Activated naive CD4-positive, alpha-beta T cell treated with anti-CD3 and anti-CD28 coated beads, Interleukin-2, amount 50 U/mL, for 72 hours (primary cell): ENCODE measurements around the gene GATAD2A. TPM values are rescaled to one million over a fixed set of nuclear protein-coding genes. Genes with fewer than 3 reads are reported as not detected.
A peak's percentile ranks its signal among the peaks of the same experiment; 100 is the strongest.
"Not testable (repeated sequence)": the region's sequence is repeated elsewhere in the genome, so short reads cannot be mapped to it uniquely, and the experiment has no call there.

ENCODE experiments used
- ATAC-seq, 2 donors: fragments of 150-1000 bp; cut with Tn5 transposase; 2 replicates each; pipeline ENCODE4 v1.10.0; 2021; ENCODE audit warnings: mild to moderate bottlenecking in 2 of 2, moderate library complexity in 2 of 2
- DNase-seq, 2 donors: peaks; one replicate each; pipeline ENCODE4 v3.0.0; 2021 to 2022; ENCODE audit warnings: low spot score in 2 of 2
- H3K27ac Mint-ChIP-seq, 2 donors: one replicate each; pipeline ENCODE4 v1.8.0; 2022; ENCODE audit warnings: mild to moderate bottlenecking in 2 of 2, mixed read lengths in 2 of 2
- H3K36me3 Mint-ChIP-seq, 2 donors: one replicate each; pipeline ENCODE4 v1.8.0; 2022; ENCODE audit warnings: mixed read lengths in 2 of 2
- H3K9me3 Mint-ChIP-seq, 2 donors: one replicate each; pipeline ENCODE4 v1.8.0; 2022; ENCODE audit warnings: mixed read lengths in 2 of 2
- total RNA-seq, 2 donors: library from RNA; stranded (reverse); gene quantifications; one replicate each; pipeline ENCODE4 v1.2.3, GENCODE V29; 2022

GATAD2A gene
- total RNA-seq, 2 donors from 2014 or later: 122 to 134 TPM

DNA sequence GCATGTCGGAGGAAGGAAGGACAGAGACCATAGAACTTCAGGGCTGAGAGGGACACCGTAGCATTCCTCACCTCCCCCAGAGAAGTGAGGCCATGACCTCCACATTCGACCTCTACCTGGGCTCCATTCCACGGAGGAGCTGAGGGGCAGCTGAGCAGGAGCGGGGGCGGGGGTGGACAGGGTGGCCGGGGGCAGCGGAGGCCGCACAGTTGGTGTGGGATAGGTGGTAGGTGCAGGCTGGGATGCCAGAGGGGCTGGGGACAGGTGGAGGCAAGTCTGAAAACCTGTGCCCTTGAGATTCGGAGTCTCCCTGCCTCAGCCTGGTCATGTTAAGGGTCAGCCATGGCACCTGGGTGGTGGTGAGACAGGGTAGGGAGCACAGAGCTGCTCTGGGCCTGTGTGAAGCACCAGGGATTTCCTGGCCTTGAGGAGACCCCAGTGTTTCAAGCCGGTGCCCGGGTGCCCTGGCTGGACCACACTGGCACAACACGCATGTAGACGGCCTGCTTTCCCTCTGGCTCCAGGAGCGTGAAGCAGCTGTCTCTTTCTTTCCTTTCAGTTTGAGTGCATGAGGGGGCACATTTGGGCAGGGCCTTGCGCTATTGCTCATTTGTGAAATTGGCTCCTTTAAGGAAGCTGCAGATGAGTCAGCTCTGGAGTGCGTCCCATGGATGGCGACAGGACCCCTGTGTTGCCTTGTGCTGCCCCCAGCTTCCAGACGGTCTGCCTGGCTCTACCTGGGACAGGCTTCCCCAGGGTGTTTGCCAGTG is 58.1 kb downstream of the GATAD2A start:
- peaks cover 38 to 44% of the 10 kb centered on the region in 2 donors for H3K36me3 Mint-ChIP-seq
- no peak for ATAC-seq
- no peak for DNase-seq
- peak overlapping the region; percentile 93 to 97 for H3K27ac Mint-ChIP-seq
- peaks cover 13 to 26% of the 10 kb centered on the region in 2 donors for H3K9me3 Mint-ChIP-seq

DNA sequence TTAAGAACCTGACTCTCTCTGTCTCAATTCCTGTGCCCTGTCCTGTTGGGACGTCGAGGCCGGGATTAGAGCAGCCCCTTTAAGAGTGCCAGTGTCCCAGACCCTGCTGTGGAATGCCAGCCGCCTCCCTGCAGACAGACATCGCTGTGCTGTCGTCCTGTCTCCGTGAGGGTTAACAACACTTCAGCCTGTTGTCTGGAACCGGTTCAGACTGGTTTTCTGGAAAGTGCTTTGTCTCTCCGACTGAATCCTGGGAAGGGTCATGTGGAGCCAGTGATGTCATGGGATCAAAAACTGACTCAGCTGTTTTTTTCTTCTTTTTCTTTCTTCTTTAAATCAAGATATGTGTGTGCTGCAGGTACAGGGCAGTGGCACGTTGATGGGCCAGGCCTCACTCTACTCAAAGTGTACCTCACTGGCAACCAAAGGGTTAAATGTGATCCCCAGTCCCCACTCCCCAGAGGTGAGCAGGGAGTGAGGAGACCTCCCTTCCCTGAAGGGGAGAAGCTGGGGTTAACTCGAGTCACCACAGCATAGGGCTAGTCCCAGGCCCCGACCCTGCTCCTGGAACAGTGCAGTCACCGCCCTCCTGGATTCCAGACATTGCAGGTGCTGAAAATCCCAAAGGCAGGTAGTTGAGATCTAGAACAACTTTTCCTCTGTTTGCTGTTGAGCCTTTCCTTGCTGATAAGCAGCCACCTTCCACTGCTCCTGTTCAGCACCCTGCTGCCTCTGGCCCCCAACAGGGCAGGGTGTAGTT is 59.0 kb downstream of the GATAD2A start:
- no peak for ATAC-seq
- Mint-ChIP-seq H3K36me3 (peaks cover 41 to 54% of the 10 kb centered on the region in 2 donors), H3K27ac (peak overlapping the region; percentile 21 to 88), H3K9me3 (peaks cover 15 to 30% of the 10 kb centered on the region in 2 donors)
- DNase-seq: no peak

DNA sequence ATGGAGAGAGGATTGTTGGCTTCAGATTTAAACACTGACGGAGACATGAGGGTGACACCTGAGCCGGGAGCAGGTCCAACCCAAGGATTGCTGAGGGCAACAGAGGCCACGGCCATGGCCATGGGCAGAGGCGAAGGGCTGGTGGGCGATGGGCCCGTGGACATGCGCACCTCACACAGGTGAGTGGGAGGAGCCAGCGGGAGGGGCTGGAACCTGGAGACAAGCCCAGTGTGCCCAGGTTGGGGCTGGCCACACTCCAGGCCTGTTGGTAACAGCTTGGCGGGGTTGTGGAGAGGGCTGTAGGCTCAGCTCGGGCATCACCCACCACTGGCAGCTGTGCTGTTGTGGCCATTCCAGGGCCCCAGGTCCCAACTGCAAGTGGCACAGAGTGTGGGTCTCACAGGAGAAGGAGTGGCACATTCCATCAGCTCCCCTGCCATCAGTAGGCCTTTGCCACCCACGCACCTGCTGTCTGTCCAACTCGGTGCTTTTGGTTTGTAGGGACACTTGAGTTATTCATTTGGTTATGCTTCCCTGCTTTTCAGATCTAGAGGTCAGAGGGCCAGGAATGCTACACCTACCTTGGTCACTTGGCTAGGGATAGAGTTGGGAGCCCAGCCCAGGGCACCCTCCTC is 60.1 kb downstream of the GATAD2A start:
- Mint-ChIP-seq H3K36me3 (peaks cover 41 to 58% of the 10 kb centered on the region in 2 donors), H3K9me3 (peaks cover 15 to 30% of the 10 kb centered on the region in 2 donors), H3K27ac (peak overlapping the region in 1 of 2 donors; percentile 88)
- ATAC-seq (no peak), DNase-seq (no peak)

DNA sequence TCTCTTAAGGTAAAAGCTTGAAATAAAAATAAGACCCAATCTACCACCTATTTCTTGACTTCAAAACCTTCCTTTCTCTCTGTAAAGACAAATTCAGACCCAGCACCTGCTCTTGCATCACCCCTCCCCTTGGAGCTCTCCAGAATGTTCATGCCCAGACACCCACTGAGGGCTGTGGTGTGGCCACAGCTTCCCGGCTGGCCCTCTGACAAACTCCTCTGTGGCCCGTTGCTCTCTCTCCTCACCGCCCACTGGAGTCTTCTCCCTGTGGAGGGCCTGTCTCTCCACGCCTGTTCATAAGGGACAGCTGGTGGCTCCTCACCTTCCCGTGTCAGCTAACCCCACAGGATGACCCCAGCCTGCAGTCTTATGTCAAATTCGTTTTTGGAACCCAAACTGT is 60.7 kb downstream of the GATAD2A start:
- ATAC-seq (no peak), DNase-seq (no peak)
- Mint-ChIP-seq H3K9me3 (peaks cover 15 to 30% of the 10 kb centered on the region in 2 donors), H3K36me3 (peaks cover 41 to 58% of the 10 kb centered on the region in 2 donors), H3K27ac (peak overlapping the region in 1 of 2 donors; percentile 66)

DNA sequence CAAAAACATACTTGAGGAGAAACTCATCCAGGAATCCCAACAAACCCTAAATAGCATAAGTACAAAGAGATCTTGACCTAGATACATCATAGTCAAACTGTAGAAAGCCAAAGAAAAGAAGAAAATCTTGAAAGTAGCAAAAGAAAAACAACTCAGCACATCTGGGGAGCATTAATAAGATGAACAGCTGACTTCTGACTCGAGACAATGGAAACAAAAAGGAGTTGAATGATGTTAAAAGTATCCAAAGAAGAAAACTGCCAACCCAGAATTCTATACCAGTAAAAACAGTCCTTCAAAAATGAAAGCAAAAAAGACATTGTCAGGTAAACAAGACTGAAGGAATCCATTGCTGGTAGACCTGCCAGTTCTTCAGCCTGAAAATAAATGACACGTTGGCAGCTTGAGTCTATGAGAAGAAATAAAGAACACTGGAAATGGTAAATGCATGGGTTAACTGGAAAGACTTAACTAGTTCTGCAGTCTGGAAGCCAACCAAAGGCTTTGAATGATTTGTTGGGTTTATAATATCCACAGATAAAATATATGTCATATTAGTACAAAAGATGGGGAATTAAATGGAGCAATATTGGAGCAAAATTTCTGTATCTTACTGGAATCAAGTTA is 63.1 kb downstream of the GATAD2A start:
- peaks cover 41 to 58% of the 10 kb centered on the region in 2 donors for H3K36me3 Mint-ChIP-seq
- DNase-seq (no peak), ATAC-seq (no peak)
- peaks cover 15 to 30% of the 10 kb centered on the region in 2 donors for H3K9me3 Mint-ChIP-seq
- H3K27ac Mint-ChIP-seq: peak overlapping the region; percentile 29 to 58

DNA sequence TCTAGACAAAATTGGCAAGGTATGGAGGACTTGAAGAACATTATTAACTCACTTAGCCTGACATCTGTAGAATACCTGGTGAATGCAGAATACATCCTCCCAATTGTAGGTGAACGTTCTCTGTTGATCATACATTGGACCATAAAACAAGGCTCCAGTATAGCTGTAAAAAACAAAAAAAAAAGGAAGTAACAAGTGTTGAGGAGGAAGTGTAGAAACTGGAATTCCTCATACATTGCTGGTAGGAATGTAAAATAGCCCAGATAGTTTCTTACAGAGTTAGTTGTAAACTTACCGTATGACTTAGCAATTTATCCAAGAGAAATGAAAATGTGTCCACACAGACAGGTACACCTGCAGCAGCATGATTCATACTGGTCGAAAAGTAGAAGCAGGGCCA is 65.1 kb downstream of the GATAD2A start:
- peaks cover 15 to 25% of the 10 kb centered on the region in 2 donors for H3K9me3 Mint-ChIP-seq
- no peak for ATAC-seq
- H3K36me3 Mint-ChIP-seq: peaks cover 36 to 44% of the 10 kb centered on the region in 2 donors
- H3K27ac Mint-ChIP-seq: peak overlapping the region in 1 of 2 donors; percentile 42
- DNase-seq: no peak

DNA sequence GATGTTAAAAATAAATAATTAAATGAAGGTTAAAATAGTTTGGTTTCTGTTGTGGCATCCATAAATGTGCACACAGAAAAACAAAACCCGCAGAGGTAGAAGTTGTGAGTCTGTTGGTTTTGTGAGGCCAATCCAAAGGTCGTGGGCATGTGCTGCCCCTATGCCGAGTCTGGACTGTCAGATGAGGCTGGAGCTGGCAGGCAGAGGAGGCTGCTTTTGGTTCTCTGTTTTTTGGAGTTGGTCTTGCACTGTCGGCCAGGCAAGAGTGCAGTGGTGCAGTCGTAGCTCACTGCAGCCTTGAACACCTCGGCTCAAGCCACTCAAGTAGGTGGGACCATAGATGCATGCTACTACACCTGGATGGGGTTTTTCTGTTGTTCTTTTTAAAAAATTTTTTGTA is 66.2 kb downstream of the GATAD2A start:
- Mint-ChIP-seq H3K9me3 (peaks cover 15 to 16% of the 10 kb centered on the region in 2 donors), H3K27ac (peak overlapping the region in 1 of 2 donors; percentile 57), H3K36me3 (peaks cover 26 to 33% of the 10 kb centered on the region in 2 donors)
- ATAC-seq: no peak
- no peak for DNase-seq

DNA sequence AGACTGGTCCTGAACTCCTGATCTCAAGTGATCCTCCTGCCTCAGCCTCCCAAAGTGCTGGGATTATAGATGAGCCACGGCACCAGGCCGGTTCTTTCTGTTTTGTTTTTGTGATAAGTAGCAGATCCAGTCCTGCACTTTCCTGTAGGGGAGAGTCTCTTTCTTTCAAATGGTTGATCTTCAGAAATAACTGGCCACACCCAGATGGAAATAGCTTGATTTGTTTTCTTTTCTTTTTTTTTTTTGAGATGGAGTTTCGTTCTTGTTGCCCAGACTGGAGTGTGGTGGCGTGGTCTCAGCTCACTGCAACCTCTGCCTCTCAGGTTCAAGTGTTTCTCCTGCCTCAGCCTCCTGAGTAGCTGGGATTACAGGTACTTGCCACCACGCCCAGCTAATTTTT is 66.6 kb downstream of the GATAD2A start:
- H3K36me3 Mint-ChIP-seq: peaks cover 21 to 28% of the 10 kb centered on the region in 2 donors
- ATAC-seq: not testable (repeated sequence)

DNA sequence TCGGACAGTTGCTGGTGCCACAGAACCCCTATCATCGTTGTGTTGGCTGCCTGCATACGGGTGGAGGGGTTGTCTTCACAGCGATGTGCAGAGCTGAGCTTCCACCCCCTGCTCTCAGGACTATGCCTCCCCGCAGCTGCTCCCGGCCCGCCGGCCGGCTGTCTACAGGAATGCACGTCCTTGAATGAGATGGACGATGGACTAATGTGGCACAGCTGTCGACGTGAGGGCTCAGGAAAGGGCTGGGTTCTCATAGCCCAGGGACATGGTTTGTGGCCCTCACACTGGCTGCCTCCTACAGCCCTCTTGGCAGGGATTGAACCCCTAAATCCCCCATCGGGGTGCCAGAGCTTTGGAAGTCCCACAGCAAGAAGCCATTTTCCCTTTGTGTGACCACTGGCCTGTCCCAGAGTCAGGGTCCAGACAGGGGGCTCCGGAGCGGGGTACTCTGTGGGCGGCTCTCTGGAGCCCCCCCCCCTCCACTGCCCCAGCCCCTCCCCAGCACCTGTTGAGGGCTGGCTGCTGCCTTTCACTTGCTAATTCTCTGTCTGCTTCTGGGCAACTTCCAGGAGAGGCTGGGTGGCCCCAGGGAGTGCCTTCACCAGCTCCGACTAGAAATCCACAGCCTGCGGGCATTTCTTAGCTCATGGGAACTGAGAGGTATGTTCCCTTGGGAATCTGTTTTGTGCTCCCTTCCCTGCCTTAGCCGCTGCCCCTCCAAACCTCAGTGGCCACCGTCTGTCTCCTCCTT is 69.7 kb downstream of the GATAD2A start:
- H3K27ac Mint-ChIP-seq: peak overlapping the region; percentile 81 to 97
- peaks cover 0 to 4% of the 10 kb centered on the region in 2 donors for H3K36me3 Mint-ChIP-seq

More for the DNA sequence above, 66.6 kb downstream of the GATAD2A start:
- Mint-ChIP-seq H3K9me3 (peaks cover 15 to 16% of the 10 kb centered on the region in 2 donors), H3K27ac (peak overlapping the region; percentile 57 to 72)
- DNase-seq: not testable (repeated sequence)

DNA sequence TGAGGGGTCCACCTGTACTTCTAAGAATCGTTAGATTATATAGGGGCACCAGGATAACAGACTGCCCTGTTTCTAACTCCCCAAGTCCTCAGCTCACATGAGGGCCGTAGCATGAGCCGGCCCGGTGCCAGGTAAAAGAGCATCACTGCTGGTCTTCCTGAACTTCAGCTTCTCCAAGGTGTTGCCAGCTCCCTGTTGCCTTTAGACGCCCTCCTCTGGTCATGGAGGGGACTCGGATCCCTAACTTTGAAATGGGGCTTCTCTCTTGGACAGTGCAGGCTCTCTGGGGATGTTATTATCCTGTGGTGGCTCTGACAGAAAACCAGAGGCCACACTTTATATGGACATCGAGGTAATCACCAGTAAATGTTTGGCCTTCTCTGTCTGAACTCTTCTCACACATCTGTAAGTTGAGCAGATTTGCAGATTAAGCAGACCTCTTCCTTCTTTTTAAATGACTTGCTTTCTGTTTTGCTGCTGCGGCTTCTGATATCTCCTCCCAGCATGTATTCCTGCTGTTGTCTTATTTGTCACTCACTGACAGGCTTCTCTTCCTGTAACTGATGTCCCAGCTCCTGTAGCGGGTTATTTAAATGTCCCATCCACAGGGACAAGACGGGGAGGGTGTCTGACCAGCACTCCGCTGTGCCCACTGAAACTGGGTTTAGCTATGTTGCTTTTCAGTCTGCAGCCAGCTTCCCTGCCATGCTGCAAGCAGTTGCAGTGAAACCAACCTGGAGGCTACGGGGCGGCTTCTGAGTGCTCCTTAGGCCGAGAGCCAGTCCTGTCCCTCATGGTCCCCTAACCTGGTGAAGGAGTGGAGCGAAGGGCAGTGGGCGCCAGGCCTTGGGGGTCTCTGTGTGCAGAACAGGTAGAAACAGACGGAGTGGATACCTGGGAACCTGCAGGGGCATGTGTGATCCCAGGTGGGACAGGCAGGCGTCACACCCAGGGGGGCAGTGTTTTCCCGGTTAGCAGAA is 70.7 kb downstream of the GATAD2A start:
- no peak for ATAC-seq
- DNase-seq: no peak
- Mint-ChIP-seq H3K36me3 (peaks cover 0 to 4% of the 10 kb centered on the region in 2 donors), H3K27ac (peak overlapping the region; percentile 81 to 97), H3K9me3 (no peaks in the 10 kb centered on the region)

More for the DNA sequence above, 69.7 kb downstream of the GATAD2A start:
- no peak for DNase-seq
- ATAC-seq: no peak
- no peaks in the 10 kb centered on the region for H3K9me3 Mint-ChIP-seq

DNA sequence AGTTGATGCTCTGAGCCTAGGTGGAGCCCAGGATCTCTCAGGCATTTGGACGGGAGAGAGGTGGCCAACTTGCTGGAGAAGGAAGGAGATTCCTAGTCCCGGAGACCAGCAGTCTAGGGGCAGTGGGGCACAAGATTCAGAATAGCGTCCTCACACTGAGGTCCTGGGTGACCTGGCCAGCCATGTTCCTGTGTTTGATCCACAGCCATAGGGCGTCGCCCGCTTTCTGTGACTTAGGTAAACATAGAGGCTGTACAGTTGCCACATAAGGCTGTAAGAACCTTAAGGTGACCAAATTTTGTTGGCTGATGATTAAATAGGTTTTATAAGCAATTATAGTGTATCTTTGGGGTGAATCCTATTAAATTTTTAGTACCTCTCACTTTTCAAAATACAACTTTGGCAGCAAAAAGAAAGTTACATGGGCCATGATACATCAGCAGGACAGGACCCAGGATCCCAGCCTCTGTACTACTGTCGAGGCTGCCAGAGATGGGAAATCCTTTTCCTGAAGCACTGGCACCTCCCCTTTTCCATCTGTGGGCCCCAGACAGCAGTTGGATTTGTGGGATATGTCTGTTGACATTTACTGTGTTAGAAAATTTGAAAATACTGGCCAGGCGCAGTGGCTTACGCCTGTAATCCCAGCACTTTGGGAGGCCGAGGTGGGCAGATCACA is 72.4 kb downstream of the GATAD2A start:
- ATAC-seq: no peak
- DNase-seq: no peak
- Mint-ChIP-seq H3K9me3 (no peaks in the 10 kb centered on the region), H3K36me3 (peaks cover 0 to 7% of the 10 kb centered on the region in 2 donors), H3K27ac (peak overlapping the region; percentile 22 to 81)

DNA sequence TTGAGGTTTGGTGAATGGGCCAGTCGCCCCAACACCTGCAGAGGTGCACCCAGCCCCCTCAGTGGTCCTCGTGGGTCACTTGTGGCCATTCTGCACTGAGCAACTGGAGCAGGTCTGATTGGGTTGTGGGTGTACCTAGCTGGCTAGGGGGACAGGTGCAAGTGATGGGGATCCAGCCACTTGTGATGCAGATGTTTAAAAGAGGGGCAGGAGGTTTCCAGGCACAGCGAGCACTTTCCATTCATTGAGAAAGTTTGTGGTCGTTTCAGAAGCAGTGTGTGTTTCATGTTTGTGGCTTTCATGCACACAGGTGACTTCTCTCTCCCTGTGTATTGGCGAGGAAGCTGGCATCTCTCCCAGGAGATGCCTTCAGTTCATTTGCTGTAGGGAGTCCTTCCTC is 75.2 kb downstream of the GATAD2A start:
- H3K9me3 Mint-ChIP-seq: no peaks in the 10 kb centered on the region
- DNase-seq: peak in 1 of 2 donors; percentile 41
- peak; percentile 89 to 92 for ATAC-seq
- H3K36me3 Mint-ChIP-seq: peaks cover 5 to 7% of the 10 kb centered on the region in 2 donors
- H3K27ac Mint-ChIP-seq: peak overlapping the region; percentile 9 to 56

DNA sequence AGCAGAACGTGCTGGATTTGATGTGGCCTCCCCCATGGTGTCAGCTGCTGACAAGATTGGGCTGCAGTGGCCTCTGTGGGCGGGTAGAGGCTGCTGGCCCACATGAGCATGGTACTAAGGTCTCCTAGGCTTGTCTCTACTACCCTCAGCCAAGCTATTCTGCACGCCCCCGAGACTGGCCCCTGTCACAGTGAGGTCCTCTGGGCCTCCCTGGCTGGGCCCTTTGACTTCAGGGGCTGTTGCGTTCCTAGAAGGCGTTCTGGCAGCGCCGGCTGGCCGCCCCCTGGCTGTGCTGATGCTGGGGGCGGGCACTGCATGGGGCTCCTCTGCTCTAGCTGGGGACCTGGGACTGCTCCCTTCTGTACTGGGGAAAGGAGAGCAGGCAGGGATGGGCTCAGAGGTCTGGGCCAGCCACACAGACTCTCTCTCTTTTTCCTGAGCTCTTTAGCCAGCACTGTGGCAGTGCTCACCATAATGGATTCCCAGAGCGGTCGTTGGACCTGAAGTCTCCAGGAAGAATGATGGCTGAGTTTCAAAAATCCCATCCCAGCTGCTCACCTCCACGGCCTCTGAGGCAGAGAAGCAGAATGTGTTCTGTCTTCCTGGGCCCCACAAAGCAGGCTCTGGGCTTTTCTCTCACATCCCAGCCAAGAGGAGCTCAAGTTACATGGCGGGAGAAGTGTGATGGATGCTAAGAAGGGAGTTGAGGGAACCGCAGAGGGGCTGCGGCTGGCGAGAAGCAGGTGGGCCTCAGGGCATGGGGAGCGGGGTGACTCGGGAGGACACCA is 77.5 kb downstream of the GATAD2A start:
- DNase-seq (no peak), ATAC-seq (peak in 1 of 2 donors; percentile 29)
- Mint-ChIP-seq H3K36me3 (peaks cover 5 to 7% of the 10 kb centered on the region in 2 donors), H3K27ac (peak overlapping the region; percentile 44 to 87), H3K9me3 (no peaks in the 10 kb centered on the region)
